ENCODE measurements around the gene ADGRL1. TPM values are rescaled to one million over a fixed set of nuclear protein-coding genes. Genes with fewer than 3 reads are reported as not detected.
A peak's percentile ranks its signal among the peaks of the same experiment; 100 is the strongest.

ADGRL1 gene
- total and polyA plus RNA-seq, 2 of the 8 experiments (the other 6 are each of a cell fraction or from before 2014, with no cell fraction given) = 95.6 to 112 TPM

DNA sequence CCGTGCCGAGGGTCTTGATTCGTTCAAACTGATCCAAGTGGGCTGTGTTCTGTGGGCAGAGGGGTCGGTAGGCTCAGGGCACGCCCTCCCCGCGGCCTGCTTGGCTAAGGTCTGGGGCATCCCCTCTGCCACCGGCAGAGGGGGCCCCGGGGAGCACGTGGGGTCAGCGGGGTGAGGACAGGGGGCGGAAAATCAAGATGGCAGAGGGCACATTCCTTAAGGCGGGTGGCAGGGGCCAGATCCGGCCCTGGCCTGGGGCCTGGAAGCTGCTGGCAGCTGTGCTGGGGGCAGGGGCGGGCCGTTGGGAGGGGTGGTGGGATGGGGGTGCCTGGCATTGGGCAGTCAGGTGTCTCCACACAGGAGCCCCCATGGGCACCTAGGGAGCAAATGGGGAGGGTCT, 99.1 kb downstream of the ADGRL1 start (continued):
- TF ChIP-seq, protein P1, sequence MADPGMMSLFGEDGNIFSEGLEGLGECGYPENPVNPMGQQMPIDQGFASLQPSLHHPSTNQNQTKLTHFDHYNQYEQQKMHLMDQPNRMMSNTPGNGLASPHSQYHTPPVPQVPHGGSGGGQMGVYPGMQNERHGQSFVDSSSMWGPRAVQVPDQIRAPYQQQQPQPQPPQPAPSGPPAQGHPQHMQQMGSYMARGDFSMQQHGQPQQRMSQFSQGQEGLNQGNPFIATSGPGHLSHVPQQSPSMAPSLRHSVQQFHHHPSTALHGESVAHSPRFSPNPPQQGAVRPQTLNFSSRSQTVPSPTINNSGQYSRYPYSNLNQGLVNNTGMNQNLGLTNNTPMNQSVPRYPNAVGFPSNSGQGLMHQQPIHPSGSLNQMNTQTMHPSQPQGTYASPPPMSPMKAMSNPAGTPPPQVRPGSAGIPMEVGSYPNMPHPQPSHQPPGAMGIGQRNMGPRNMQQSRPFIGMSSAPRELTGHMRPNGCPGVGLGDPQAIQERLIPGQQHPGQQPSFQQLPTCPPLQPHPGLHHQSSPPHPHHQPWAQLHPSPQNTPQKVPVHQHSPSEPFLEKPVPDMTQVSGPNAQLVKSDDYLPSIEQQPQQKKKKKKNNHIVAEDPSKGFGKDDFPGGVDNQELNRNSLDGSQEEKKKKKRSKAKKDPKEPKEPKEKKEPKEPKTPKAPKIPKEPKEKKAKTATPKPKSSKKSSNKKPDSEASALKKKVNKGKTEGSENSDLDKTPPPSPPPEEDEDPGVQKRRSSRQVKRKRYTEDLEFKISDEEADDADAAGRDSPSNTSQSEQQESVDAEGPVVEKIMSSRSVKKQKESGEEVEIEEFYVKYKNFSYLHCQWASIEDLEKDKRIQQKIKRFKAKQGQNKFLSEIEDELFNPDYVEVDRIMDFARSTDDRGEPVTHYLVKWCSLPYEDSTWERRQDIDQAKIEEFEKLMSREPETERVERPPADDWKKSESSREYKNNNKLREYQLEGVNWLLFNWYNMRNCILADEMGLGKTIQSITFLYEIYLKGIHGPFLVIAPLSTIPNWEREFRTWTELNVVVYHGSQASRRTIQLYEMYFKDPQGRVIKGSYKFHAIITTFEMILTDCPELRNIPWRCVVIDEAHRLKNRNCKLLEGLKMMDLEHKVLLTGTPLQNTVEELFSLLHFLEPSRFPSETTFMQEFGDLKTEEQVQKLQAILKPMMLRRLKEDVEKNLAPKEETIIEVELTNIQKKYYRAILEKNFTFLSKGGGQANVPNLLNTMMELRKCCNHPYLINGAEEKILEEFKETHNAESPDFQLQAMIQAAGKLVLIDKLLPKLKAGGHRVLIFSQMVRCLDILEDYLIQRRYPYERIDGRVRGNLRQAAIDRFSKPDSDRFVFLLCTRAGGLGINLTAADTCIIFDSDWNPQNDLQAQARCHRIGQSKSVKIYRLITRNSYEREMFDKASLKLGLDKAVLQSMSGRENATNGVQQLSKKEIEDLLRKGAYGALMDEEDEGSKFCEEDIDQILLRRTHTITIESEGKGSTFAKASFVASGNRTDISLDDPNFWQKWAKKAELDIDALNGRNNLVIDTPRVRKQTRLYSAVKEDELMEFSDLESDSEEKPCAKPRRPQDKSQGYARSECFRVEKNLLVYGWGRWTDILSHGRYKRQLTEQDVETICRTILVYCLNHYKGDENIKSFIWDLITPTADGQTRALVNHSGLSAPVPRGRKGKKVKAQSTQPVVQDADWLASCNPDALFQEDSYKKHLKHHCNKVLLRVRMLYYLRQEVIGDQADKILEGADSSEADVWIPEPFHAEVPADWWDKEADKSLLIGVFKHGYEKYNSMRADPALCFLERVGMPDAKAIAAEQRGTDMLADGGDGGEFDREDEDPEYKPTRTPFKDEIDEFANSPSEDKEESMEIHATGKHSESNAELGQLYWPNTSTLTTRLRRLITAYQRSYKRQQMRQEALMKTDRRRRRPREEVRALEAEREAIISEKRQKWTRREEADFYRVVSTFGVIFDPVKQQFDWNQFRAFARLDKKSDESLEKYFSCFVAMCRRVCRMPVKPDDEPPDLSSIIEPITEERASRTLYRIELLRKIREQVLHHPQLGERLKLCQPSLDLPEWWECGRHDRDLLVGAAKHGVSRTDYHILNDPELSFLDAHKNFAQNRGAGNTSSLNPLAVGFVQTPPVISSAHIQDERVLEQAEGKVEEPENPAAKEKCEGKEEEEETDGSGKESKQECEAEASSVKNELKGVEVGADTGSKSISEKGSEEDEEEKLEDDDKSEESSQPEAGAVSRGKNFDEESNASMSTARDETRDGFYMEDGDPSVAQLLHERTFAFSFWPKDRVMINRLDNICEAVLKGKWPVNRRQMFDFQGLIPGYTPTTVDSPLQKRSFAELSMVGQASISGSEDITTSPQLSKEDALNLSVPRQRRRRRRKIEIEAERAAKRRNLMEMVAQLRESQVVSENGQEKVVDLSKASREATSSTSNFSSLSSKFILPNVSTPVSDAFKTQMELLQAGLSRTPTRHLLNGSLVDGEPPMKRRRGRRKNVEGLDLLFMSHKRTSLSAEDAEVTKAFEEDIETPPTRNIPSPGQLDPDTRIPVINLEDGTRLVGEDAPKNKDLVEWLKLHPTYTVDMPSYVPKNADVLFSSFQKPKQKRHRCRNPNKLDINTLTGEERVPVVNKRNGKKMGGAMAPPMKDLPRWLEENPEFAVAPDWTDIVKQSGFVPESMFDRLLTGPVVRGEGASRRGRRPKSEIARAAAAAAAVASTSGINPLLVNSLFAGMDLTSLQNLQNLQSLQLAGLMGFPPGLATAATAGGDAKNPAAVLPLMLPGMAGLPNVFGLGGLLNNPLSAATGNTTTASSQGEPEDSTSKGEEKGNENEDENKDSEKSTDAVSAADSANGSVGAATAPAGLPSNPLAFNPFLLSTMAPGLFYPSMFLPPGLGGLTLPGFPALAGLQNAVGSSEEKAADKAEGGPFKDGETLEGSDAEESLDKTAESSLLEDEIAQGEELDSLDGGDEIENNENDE (IDR thresholded peaks at IDR 0.05; ENCODE audit: insufficient replicate concordance, low read length) = no peak
- TF ChIP-seq, protein P2, sequence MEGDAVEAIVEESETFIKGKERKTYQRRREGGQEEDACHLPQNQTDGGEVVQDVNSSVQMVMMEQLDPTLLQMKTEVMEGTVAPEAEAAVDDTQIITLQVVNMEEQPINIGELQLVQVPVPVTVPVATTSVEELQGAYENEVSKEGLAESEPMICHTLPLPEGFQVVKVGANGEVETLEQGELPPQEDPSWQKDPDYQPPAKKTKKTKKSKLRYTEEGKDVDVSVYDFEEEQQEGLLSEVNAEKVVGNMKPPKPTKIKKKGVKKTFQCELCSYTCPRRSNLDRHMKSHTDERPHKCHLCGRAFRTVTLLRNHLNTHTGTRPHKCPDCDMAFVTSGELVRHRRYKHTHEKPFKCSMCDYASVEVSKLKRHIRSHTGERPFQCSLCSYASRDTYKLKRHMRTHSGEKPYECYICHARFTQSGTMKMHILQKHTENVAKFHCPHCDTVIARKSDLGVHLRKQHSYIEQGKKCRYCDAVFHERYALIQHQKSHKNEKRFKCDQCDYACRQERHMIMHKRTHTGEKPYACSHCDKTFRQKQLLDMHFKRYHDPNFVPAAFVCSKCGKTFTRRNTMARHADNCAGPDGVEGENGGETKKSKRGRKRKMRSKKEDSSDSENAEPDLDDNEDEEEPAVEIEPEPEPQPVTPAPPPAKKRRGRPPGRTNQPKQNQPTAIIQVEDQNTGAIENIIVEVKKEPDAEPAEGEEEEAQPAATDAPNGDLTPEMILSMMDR (IDR thresholded peaks at IDR 0.05; ENCODE audit: control extremely low read depth in 1 of 3, insufficient read depth in 1 of 3, low read depth in 1 of 3, low read length in 3 of 3) = peak in 1 of 3 experiments; percentile 4; a peak in 1 of 4 replicates
